ENCODE data around the gene BFAR.
"Not testable (repeated sequence)": the region's sequence is repeated elsewhere in the genome, so short reads cannot be mapped to it uniquely, and the experiment has no call there.

DNA sequence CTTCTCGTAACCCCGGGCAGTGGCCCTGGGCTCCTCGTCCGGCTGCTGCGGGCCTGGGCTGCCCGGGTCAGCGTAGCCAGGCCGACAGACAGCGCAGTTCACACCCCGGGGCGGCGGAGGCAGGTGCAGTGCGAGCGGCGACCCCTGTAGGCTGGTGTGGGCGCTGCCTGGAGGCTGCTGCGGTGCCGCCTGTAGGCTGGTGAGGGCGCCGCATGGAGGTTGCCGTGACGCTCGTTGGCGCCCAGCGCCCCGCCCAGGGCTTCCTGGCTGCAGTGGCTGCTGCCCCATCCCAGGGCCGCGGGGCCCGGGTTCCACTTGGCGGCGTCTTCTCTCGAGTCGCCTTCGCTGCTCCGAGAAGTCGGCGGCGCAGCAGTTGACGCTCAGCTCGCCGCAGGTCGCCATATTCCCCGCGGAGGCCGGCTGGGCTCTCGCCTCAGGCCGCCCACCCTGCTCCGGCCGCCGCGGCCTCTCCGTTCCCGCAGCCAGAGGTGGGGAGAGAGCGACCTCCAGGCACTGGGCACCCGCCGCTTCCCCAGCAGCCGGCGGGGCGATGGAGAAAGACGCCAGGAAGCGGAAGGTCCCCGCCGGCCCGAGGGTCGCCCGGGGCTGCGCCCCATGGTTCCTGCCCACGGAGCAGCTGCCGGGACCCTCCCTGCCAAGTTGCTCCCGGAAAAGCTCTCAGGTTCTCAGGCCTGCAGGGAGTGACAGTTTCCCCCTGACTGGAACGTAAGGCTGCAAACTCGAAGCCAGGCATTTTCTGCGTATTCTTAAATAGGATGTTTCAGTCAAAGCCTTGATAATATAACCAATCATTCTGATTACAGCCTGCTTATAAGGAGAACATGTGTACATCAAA, 70.6 kb downstream of the BFAR start, which contains the start of gene NPIPA3:
- TF ChIP-seq, protein P1, sequence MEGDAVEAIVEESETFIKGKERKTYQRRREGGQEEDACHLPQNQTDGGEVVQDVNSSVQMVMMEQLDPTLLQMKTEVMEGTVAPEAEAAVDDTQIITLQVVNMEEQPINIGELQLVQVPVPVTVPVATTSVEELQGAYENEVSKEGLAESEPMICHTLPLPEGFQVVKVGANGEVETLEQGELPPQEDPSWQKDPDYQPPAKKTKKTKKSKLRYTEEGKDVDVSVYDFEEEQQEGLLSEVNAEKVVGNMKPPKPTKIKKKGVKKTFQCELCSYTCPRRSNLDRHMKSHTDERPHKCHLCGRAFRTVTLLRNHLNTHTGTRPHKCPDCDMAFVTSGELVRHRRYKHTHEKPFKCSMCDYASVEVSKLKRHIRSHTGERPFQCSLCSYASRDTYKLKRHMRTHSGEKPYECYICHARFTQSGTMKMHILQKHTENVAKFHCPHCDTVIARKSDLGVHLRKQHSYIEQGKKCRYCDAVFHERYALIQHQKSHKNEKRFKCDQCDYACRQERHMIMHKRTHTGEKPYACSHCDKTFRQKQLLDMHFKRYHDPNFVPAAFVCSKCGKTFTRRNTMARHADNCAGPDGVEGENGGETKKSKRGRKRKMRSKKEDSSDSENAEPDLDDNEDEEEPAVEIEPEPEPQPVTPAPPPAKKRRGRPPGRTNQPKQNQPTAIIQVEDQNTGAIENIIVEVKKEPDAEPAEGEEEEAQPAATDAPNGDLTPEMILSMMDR (IDR thresholded peaks at IDR 0.05; ENCODE audit: low read depth, low read length, poor library complexity, severe bottlenecking), result not testable (repeated sequence)
- TF ChIP-seq EZH2phosphoT487 (IDR thresholded peaks at IDR 0.05; ENCODE audit: borderline replicate concordance, low read length), result not testable (repeated sequence)

Measured in DOHH2 (cell line).